Measurements from ENCODE around the gene ZNF35.
A peak's percentile ranks its signal among the peaks of the same experiment; 100 is the strongest.

Gene ZNF35

DNA sequence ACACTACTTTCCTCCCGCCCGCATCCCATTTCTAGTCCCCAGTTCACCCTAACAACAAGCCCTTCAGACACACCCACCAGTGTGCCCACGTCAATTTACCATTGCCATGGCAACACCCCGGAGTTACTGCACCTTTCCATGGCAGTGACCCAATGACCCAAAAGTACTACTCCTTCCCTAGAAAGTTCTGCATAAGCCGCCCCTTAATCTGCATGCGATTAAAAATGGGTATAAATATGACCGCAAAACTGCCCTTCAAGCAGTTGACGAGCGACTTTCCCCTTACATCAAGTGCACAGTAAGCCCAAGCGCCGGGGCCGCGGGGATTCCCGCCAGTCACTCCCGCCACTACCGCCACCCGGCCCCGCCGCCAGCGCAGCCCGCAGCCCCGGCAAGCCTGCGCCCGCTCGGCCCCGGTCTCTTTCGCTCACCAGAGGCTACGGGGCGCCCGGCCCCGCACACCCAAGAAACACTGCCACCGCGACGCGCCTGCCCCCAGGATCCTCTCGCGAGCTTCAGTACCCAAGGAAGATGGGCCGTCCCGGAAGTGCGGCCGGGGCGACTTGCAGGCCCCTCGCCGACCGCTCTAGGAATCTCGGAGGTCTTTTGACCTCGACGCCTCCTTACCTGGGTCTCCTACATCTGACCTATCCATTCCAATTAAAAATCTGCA lies 36.7 kb downstream of the ZNF35 start:
- DNase-seq = peak; percentile 56

GRCh38 chr3:44687898-44688297 lies 39.4 kb downstream of the ZNF35 start:
- DNase-seq = no peak
